Breast epithelium (tissue), 4 donors: Measurements from ENCODE around the gene AFAP1L1. TPM values are rescaled to one million over a fixed set of nuclear protein-coding genes. Genes with fewer than 3 reads are reported as not detected.
A peak's percentile ranks its signal among the peaks of the same experiment; 100 is the strongest.

Source experiments
- DNase-seq, 2 donors: peaks; one replicate each; pipeline ENCODE4 v3.0.0-alpha.2; 2019; ENCODE audit warnings: low spot score in 2 of 2
- H3K27ac ChIP-seq, 2 donors: fragments of 200-600 bp; sonication (generic) in 1 of 2; one replicate each; pipeline ENCODE4 v1.5.1; 2016 to 2019; ENCODE audit warnings: mild to moderate bottlenecking in 1 of 2
- H3K27me3 ChIP-seq, 2 donors: fragments of 200-600 bp; sonication (generic) in 1 of 2; one replicate each; pipeline versions ENCODE4 v1.5.1 to v1.6.0; 2017 to 2019; ENCODE audit warnings: control low read depth in 1 of 2, mild to moderate bottlenecking in 1 of 2
- H3K36me3 ChIP-seq: fragments of 200-600 bp; one replicate; pipeline ENCODE4 v1.5.1; 2019
- H3K4me1 ChIP-seq, 2 donors: fragments of 200-600 bp; sonication (generic); one replicate each; pipeline ENCODE4 v1.5.1; 2016 to 2019; ENCODE audit warnings: control low read depth in 1 of 2
- H3K4me3 ChIP-seq, 3 donors: fragments of 200-600 bp; sonication (generic); 1 replicate in 2 of 3; 2 replicates in 1 of 3; pipeline ENCODE4 v1.5.1; 2016 to 2019; ENCODE audit warnings: mild to moderate bottlenecking in 3 of 3, moderate library complexity in 2 of 3
- H3K9me3 ChIP-seq, 2 donors: fragments of 200-600 bp; sonication (generic) in 1 of 2; one replicate each; pipeline ENCODE4 v1.5.1; 2016 to 2019; ENCODE audit warnings: control low read depth in 1 of 2
- CTCF ChIP-seq, 3 donors: fragments of 450-650 bp; IDR thresholded peaks; one replicate each; pipeline ENCODE4 v1.5.1; 2016 to 2017; ENCODE audit warnings: antibody characterized with exemption in 3 of 3, mild to moderate bottlenecking in 3 of 3, moderate library complexity in 3 of 3
- POLR2A ChIP-seq: fragments of 450-650 bp; IDR thresholded peaks from one replicate; pipeline ENCODE4 v1.6.1; 2016; ENCODE audit warnings: antibody characterized with exemption, mild to moderate bottlenecking, moderate library complexity
- POLR2AphosphoS5 ChIP-seq, 3 donors: sonication (generic); formaldehyde crosslinking; IDR thresholded peaks; one replicate each; pipeline ENCODE4 v1.6.1; 2017; ENCODE audit warnings: antibody characterized with exemption in 3 of 3
- intact Hi-C: fragments of 100-400 bp; cut with DNase I; formaldehyde crosslinking; loops from one replicate; pipeline ENCODE4 v1.15.1; 2023; ENCODE audit warnings: low total_unique reads
- total RNA-seq, 3 donors: library from RNA; depleted of rRNA; stranded (reverse); fragments of >200 nt; gene quantifications; one replicate each; pipeline ENCODE4 v1.1.0, GENCODE V29; 2016

The AFAP1L1 gene
- total RNA-seq, 3 donors from 2014 or later: 13.3 to 108 (median 26.5) TPM

- Histone ChIP-seq H3K4me1 (no peaks in the 10 kb centered on the region), H3K36me3 (no peaks in the 10 kb centered on the region), H3K27me3 (no peaks in the 10 kb centered on the region), H3K9me3 (no peaks in the 10 kb centered on the region), H3K27ac (no peak overlapping the region), H3K4me3 (no peak overlapping the region)
- no peak for DNase-seq
- no peak for TF ChIP-seq CTCF (IDR thresholded peaks at IDR 0.05)
- no peak for TF ChIP-seq POLR2A
- TF ChIP-seq POLR2AphosphoS5 (IDR thresholded peaks at IDR 0.05): no peak
- intact Hi-C loops: no loop called here
Measured at GRCh38 chr5:149261246-149261645, 10.4 kb upstream of the AFAP1L1 start.

DNA sequence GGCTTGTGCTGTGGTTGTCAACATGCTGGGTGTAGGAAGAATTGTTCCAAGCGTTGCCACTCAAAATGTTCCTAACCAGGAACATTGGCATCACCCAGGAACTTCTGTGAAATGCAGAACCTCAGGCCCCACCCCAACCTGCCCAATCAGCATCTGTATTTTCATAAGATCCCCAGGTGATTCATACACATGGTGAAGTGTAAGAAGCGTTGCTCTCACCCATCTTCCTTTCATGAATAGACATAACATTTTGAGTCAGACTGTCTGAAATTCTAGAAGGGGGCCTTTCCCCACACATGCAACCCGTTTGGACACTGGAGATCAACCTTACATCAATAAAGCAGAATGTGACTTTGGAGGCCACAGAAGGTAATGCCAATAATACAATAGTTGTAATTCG is 9.3 kb upstream of the AFAP1L1 start:
- Histone ChIP-seq H3K4me1 (no peaks in the 10 kb centered on the region), H3K36me3 (no peaks in the 10 kb centered on the region), H3K27ac (no peak overlapping the region), H3K9me3 (no peaks in the 10 kb centered on the region), H3K27me3 (no peaks in the 10 kb centered on the region), H3K4me3 (no peak overlapping the region)
- TF ChIP-seq CTCF (IDR thresholded peaks at IDR 0.05) (no peak), POLR2A (no peak), POLR2AphosphoS5 (IDR thresholded peaks at IDR 0.05) (no peak)
- intact Hi-C loops: no loop called here
- no peak for DNase-seq

DNA sequence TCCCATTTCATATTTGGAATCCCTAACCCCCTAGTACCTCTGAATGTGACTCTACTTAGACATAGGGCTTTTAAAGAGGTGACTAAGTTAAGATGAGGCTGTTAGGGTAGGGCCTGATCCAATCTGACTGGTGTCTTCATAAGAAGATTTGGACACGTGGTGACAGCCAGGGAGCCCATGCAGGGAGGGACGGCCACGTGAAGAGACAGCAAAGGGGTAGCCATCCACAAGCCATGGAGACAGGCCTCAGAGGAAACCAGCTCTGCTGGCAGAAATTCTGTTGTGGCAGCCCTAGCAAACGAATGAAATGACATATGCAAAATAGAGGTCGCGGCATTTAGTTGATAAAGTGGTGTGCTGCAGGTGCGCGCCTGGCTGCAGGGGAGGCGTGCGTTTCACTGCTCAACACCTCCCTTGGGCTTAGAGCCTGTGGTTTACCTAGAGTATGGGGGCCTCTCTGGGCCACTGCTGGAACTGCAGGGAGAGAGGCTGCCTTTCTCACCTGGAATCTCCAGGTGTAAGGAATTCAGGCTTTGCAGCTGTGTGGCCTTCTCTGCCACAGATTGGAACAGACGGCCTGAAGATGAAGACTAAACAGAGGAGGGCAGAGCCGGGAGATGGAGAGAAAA is 7.1 kb upstream of the AFAP1L1 start:
- intact Hi-C loops: no loop called here
- Histone ChIP-seq H3K36me3 (no peaks in the 10 kb centered on the region), H3K4me1 (no peaks in the 10 kb centered on the region), H3K9me3 (peaks cover 10 to 12% of the 10 kb centered on the region in 2 donors), H3K27ac (no peak overlapping the region), H3K27me3 (no peaks in the 10 kb centered on the region), H3K4me3 (no peak overlapping the region)
- DNase-seq: no peak
- no peak for TF ChIP-seq POLR2AphosphoS5 (IDR thresholded peaks at IDR 0.05)
- peak in 1 of 3 donors; percentile 47 for TF ChIP-seq CTCF (IDR thresholded peaks at IDR 0.05)

- Histone ChIP-seq H3K27ac (no peak overlapping the region), H3K4me1 (no peaks in the 10 kb centered on the region), H3K9me3 (peaks cover 10 to 12% of the 10 kb centered on the region in 2 donors), H3K36me3 (no peaks in the 10 kb centered on the region), H3K27me3 (no peaks in the 10 kb centered on the region), H3K4me3 (no peak overlapping the region)
- intact Hi-C loops: no loop called here
- no peak for TF ChIP-seq POLR2AphosphoS5 (IDR thresholded peaks at IDR 0.05)
- TF ChIP-seq POLR2A: no peak
- no peak for TF ChIP-seq CTCF (IDR thresholded peaks at IDR 0.05)
- DNase-seq: no peak
Measured at GRCh38 chr5:149265068-149265465, 6.6 kb upstream of the AFAP1L1 start.

DNA sequence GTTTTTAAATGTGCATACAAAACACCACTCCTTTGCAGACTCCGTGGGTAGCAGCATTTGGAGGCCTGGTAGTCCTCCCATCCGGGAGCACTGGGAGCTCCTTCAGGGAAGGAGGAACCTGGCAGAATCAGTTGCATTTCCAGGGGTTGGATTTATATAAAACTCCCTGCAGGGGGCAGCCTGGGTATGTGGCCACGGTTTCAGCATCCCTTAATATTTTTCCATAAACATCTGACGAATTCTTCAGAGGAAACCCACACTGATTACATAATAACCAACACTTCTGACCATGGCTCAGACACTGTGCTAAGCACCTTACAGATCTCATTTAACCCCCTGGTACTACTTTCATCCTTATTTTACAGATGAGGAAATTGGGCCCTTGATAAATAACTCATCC is 6.1 kb upstream of the AFAP1L1 start:
- TF ChIP-seq POLR2A (no peak), POLR2AphosphoS5 (IDR thresholded peaks at IDR 0.05) (no peak), CTCF (IDR thresholded peaks at IDR 0.05) (no peak)
- intact Hi-C loops: no loop called here
- Histone ChIP-seq H3K36me3 (no peaks in the 10 kb centered on the region), H3K27ac (no peak overlapping the region), H3K4me3 (no peak overlapping the region), H3K27me3 (no peaks in the 10 kb centered on the region), H3K4me1 (no peaks in the 10 kb centered on the region), H3K9me3 (peaks cover 10 to 12% of the 10 kb centered on the region in 2 donors)
- DNase-seq: no peak
